IMR-90 (cell line): ENCODE measurements around the gene ZCCHC14. TPM values are rescaled to one million over a fixed set of nuclear protein-coding genes. Genes with fewer than 3 reads are reported as not detected.

Experiments
- ATAC-seq: fragments of 200-7000 bp; cut with Tn5 transposase; 2 replicates; pipeline ENCODE4 v1.9.1; 2020; ENCODE audit warnings: low read depth, mild to moderate bottlenecking, moderate library complexity
- BruUV-seq: library from RNA; stranded (reverse); fragments of 400-500 nt; replicated peaks from 2 replicates; lab custom pipeline; 2021; lab: Mats Ljungman, UMichigan
- CTCF ChIA-PET: fragments of 300-600 bp; formaldehyde crosslinking; extraction: SDS; loops from one replicate; lab custom pipeline; 2021; ENCODE audit warnings: antibody characterized with exemption; lab: Yijun Ruan, JAX
- POLR2A ChIA-PET: fragments of 300-600 bp; sonication (Branson Sonifier 250); formaldehyde crosslinking; loops from one replicate; lab custom pipeline; 2022; ENCODE audit warnings: antibody characterized with exemption; ENCODE audit not compliant: unreplicated experiment; lab: Charles Lee
- DNase-seq: peaks from one replicate; pipeline ENCODE4 v3.0.0; 2013
- H2AFZ ChIP-seq: replicated peaks from 2 replicates; pipeline ENCODE3; 2013; ENCODE audit warnings: low read length, mild to moderate bottlenecking; ENCODE audit not compliant: poor library complexity
- H2AK5ac ChIP-seq: 2 replicates; pipeline ENCODE4 v1.6.1; 2013; ENCODE audit warnings: low read depth, low read length, inconsistent platforms
- H2AK9ac ChIP-seq: replicated peaks from 2 replicates; pipeline ENCODE3; 2013; ENCODE audit warnings: mild to moderate bottlenecking, low read depth, low read length, moderate library complexity; ENCODE audit not compliant: poor library complexity
- H2BK120ac ChIP-seq: 2 replicates; pipeline ENCODE4 v1.6.1; 2013; ENCODE audit warnings: low read depth, low read length, inconsistent platforms
- H2BK15ac ChIP-seq: 3 replicates; pipeline ENCODE4 v1.6.1; 2013; ENCODE audit warnings: low read depth, low read length, inconsistent platforms
- H2BK20ac ChIP-seq: 2 replicates; pipeline ENCODE4 v1.6.1; 2013; ENCODE audit warnings: low read depth, mild to moderate bottlenecking, inconsistent platforms, low read length, moderate library complexity
- H2BK5ac ChIP-seq: 2 replicates; pipeline ENCODE4 v1.6.1; 2013; ENCODE audit warnings: mild to moderate bottlenecking, low read depth, low read length, inconsistent platforms; ENCODE audit not compliant: poor library complexity, severe bottlenecking
- H3K14ac ChIP-seq: replicated peaks from 2 replicates; pipeline ENCODE4 v1.6.1; 2013; ENCODE audit warnings: low read depth, low read length, inconsistent platforms
- H3K18ac ChIP-seq: 2 replicates; pipeline ENCODE4 v1.6.1; 2013; ENCODE audit warnings: low read depth, low read length, control low read depth
- H3K23ac ChIP-seq: 2 replicates; pipeline ENCODE4 v1.6.1; 2013; ENCODE audit warnings: low read depth, low read length, inconsistent platforms
- H3K27ac ChIP-seq: 2 replicates; pipeline ENCODE4 v1.5.1; 2013; ENCODE audit warnings: mild to moderate bottlenecking, control low read depth, low read length; ENCODE audit not compliant: insufficient read depth
- H3K27me3 ChIP-seq: 2 replicates; pipeline ENCODE4 v1.6.1; 2013; ENCODE audit warnings: low read length; ENCODE audit not compliant: control insufficient read depth, insufficient read depth
- H3K36me3 ChIP-seq: 2 replicates; pipeline ENCODE4 v1.6.1; 2013; ENCODE audit warnings: low read length, mixed read lengths; ENCODE audit not compliant: control insufficient read depth, insufficient read depth
- H3K4ac ChIP-seq: 2 replicates; pipeline ENCODE4 v1.6.1; 2013; ENCODE audit warnings: low read depth, low read length, inconsistent platforms
- H3K4me1 ChIP-seq: 2 replicates; pipeline ENCODE4 v1.6.1; 2013; ENCODE audit warnings: low read length, mixed read lengths; ENCODE audit not compliant: control insufficient read depth, insufficient read depth
- H3K4me2 ChIP-seq: 2 replicates; pipeline ENCODE4 v1.6.1; 2013; ENCODE audit warnings: low read depth, mild to moderate bottlenecking, control low read depth, low read length, moderate library complexity
- H3K4me3 ChIP-seq: 2 replicates; pipeline ENCODE4 v1.5.1; 2013; ENCODE audit warnings: low read depth, mild to moderate bottlenecking, control low read depth, low read length, moderate library complexity; ENCODE audit not compliant: insufficient read depth
- H3K56ac ChIP-seq: 2 replicates; pipeline ENCODE4 v1.6.1; 2013; ENCODE audit warnings: low read length, inconsistent platforms; ENCODE audit not compliant: insufficient read depth; ENCODE audit errors: extremely low read depth
- H3K79me1 ChIP-seq, 2 experiments: 2 replicates each; pipeline ENCODE4 v1.6.1; 2013; ENCODE audit warnings: low read length in 2 of 2, inconsistent platforms in 1 of 2, low read depth in 1 of 2
- H3K9ac ChIP-seq: 2 replicates; pipeline ENCODE4 v1.6.1; 2013; ENCODE audit warnings: low read depth, low read length, control low read depth
- H3K9me1 ChIP-seq: 2 replicates; pipeline ENCODE4 v1.6.1; 2013; ENCODE audit warnings: low read length, inconsistent platforms; ENCODE audit not compliant: insufficient read depth
- H3K9me3 ChIP-seq: 2 replicates; pipeline ENCODE4 v1.6.1; 2013; ENCODE audit warnings: low read length; ENCODE audit not compliant: control insufficient read depth, insufficient read depth
- H4K20me1 ChIP-seq: 2 replicates; pipeline ENCODE4 v1.6.1; 2013; ENCODE audit warnings: low read length, inconsistent platforms; ENCODE audit not compliant: insufficient read depth
- H4K5ac ChIP-seq: 2 replicates; pipeline ENCODE4 v1.6.1; 2013; ENCODE audit warnings: mild to moderate bottlenecking, low read depth, low read length, control low read depth
- H4K8ac ChIP-seq, 2 experiments: 2 replicates each; pipeline ENCODE4 v1.6.1; 2013; ENCODE audit warnings: low read depth in 2 of 2, low read length in 2 of 2, control low read depth in 1 of 2, inconsistent platforms in 1 of 2
- H4K91ac ChIP-seq: 2 replicates; pipeline ENCODE4 v1.6.1; 2013; ENCODE audit warnings: low read depth, low read length, inconsistent platforms; ENCODE audit not compliant: insufficient read depth
- CHD1 ChIP-seq: IDR thresholded peaks from 2 replicates; pipeline ENCODE4 v1.6.1; 2012; ENCODE audit warnings: low read depth, low read length, improper control_type of control experiment
- POLR2A ChIP-seq: IDR thresholded peaks from 2 replicates; pipeline ENCODE4 v1.6.1; 2012; ENCODE audit warnings: mild to moderate bottlenecking, low read depth, low read length
- WGBS, 2 experiments: methylation state at CpG; one replicate each; pipeline versions ENCODE4 v1.1.5 to v1.1.7; 2013; ENCODE audit warnings: missing lambda C conversion rate in 2 of 2; ENCODE audit not compliant: insufficient read length in 1 of 2; ENCODE audit errors: extremely low coverage in 2 of 2; 5-methylcytosine and 5-hydroxymethylcytosine counted together
- dilution Hi-C: fragments of 300-500 bp; cut with HindIII; formaldehyde crosslinking; loops from one replicate; pipeline ENCODE4 v1.14.3; 2018; ENCODE audit warnings: low sequenced_read_pairs; ENCODE audit not compliant: unreplicated experiment
- in situ Hi-C: fragments of 300-500 bp; cut with MboI; formaldehyde crosslinking; loops from 3 replicates; pipeline ENCODE4 v1.14.3; 2019; ENCODE audit warnings: low sequenced_read_pairs, inconsistent platforms, mixed read lengths
- intact Hi-C: fragments of 100-400 bp; cut with micrococcal nuclease; formaldehyde crosslinking; loops from 2 replicates; pipeline ENCODE4 v1.10.0; 2022
- polyA plus RNA-seq, 3 experiments: library from polyadenylated mRNA; depleted of rRNA; stranded (reverse); fragments of >200 nt; gene quantifications; 2 replicates each; pipeline ENCODE4 v1.2.3, GENCODE V29; 2012; ENCODE audit warnings: low replicate concordance in 1 of 3
- total RNA-seq: library from RNA; depleted of rRNA; stranded (reverse); fragments of >200 nt; gene quantifications from 2 replicates; pipeline ENCODE4 v1.2.3, GENCODE V29; 2012

Gene ZCCHC14
- total and polyA plus RNA-seq, 2 of the 4 experiments (the other 2 are of a cell fraction), result 2.5 to 5.3 TPM

DNA sequence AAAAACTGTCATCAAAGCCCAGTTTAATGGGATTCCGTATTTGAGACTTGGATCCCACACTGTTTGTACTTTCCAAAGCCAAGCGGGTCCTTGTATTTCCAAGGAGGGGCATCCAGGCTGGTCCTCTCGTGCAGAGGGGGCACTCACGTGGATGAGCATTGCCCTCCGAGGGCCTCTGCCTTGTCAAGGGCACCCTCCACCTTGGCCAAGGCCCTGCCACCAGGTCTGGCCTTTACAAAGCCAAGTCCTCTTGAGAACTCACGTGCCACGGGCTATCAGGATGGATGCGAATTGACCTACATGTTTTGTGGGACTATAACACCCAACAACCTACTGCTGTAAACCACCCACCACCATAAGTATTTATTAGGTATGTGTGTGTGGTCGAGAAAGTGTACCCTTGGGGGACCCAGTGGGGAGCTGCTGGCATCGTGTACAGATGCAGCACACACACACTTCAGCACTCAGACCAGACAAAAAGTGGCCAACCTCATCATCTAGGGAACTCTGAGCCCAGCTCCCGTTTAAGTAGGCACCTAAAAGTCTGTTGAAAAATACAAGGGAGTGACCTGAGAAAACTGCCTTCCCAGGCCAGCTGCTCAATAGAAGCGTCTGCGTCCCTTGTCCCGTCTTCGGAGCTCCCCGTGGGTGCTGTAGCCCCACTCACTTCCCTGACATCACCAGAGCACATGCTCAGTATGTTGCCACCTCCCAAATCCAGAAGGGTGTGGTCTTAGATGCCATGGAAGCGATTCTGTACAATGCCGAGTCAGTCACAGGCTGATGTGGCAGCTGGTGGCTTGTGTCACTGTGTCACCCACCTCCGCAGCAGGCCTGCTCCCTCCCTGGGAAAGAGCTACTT lies 87.8 kb downstream of the ZCCHC14 start:
- H4K91ac ChIP-seq, result no peak overlapping the region
- POLR2A ChIA-PET, result no interaction called here
- no peak for ATAC-seq

More for the DNA sequence above, 87.8 kb downstream of the ZCCHC14 start:
- Histone ChIP-seq H2BK20ac (no peak overlapping the region), H3K4me1 (no peaks in the 10 kb centered on the region), H2BK15ac (no peak overlapping the region), H3K56ac (no peak overlapping the region), H3K18ac (no peak overlapping the region), H3K27me3 (no peaks in the 10 kb centered on the region), H3K9me1 (peaks cover 8% of the 10 kb centered on the region; the same call in 1 of the 2 replicates), H3K9me3 (no peaks in the 10 kb centered on the region), H2AK5ac (no peak overlapping the region), H4K20me1 (peaks cover 12% of the 10 kb centered on the region; the same call in 1 of the 2 replicates), H3K79me1 (peaks cover 16 to 24% of the 10 kb centered on the region in 2 experiments), H4K5ac (no peak overlapping the region), H3K36me3 (peaks cover 48% of the 10 kb centered on the region), H2AFZ (peak overlapping the region; percentile 17), H2BK5ac (no peak overlapping the region), H3K14ac (no peak overlapping the region), H2BK120ac (no peak overlapping the region), H3K9ac (no peak overlapping the region), H3K27ac (no peak overlapping the region), H3K4me2 (no peak overlapping the region), H3K4ac (no peak overlapping the region), H2AK9ac (no peak overlapping the region), H3K23ac (no peak overlapping the region), H3K4me3 (no peak overlapping the region), H4K8ac (no peak overlapping the region)
- BruUV-seq, result no TSS peak
- TF ChIP-seq CHD1 (no peak), POLR2A (0 out of 2 replicates have a peak, but pooled peaks have one; percentile 27)
- intact Hi-C loops (no loop called here), dilution Hi-C loops (no loop called here), in situ Hi-C loops (loop anchor here (25.0 kb wide), 1 partner anchor 357 kb away; the partner anchor contains the start of gene KLHDC4)
- WGBS, 2 experiments, result 90% methylated on average over 4 of the region's 19 CpGs; no CpG with 5 or more reads in 1 of the 2 experiments
- DNase-seq, result no peak
- CTCF ChIA-PET, result interaction anchor here (0.6 to 1.3 kb wide), 2 partner anchors 11 to 165 kb away, joined by 3 read pairs; no protein-coding TSS in a partner anchor
